ENCODE measurements around the gene BMI1.

- no peak for TF ChIP-seq CTCF (IDR thresholded peaks at IDR 0.05)
- no peak for TF ChIP-seq POLR2A (IDR thresholded peaks at IDR 0.05)
Measured at GRCh38 chr10:22285130-22285529, 35.8 kb upstream of the BMI1 start.
